Motor neuron (in vitro differentiated cells): ENCODE results near the gene PIP4K2C. TPM values are rescaled to one million over a fixed set of nuclear protein-coding genes. Genes with fewer than 3 reads are reported as not detected.

Source experiments
- total RNA-seq, 8 experiments: library from RNA; unstranded; fragments of 300-600 nt; gene quantifications; 2 replicates each; pipeline versions ENCODE4 v1.2.3 to v1.2.4, GENCODE V29; 2022

The PIP4K2C gene
- total RNA-seq, 8 experiments from 2014 or later, result 12.5 to 29.4 (median 21.4) TPM

Other genes with a start within 250 kb of the PIP4K2C start
- 10 to 100 TPM; 14.7 to 75.2 (median 31.6) TPM for gene R3HDM2, start 160.1 kb upstream of the PIP4K2C start, total RNA-seq
- gene INHBC, start 156.4 kb upstream of the PIP4K2C start, total RNA-seq, result under 1 TPM; 0.14 to 0.85 (median 0.22) TPM
- gene INHBE, start 135.9 kb upstream of the PIP4K2C start, total RNA-seq, result 10 to 100 TPM in 2 of 8 experiments, 1 to 10 TPM in 3, under 1 TPM in 3; 0.41 to 19.9 (median 2.6) TPM
- 1 to 10 TPM in 7 of 8 experiments, under 1 TPM in 1; 0.66 to 8.3 (median 3.2) TPM for gene GLI1, start 131.4 kb upstream of the PIP4K2C start, total RNA-seq
- gene ARHGAP9, start 111.3 kb upstream of the PIP4K2C start, total RNA-seq, result 1 to 10 TPM in 5 of 8 experiments, under 1 TPM in 3; 0.45 to 6.2 (median 2.0) TPM
- gene MARS1, start 103.1 kb upstream of the PIP4K2C start, total RNA-seq, result 100 to 1,000 TPM; 133 to 437 (median 224) TPM
- 100 to 1,000 TPM in 5 of 8 experiments, 10 to 100 TPM in 3; 31.9 to 244 (median 136) TPM for gene DDIT3, start 70.7 kb upstream of the PIP4K2C start, total RNA-seq
- gene MBD6, start 68.4 kb upstream of the PIP4K2C start, total RNA-seq, result 10 to 100 TPM in 4 of 8 experiments, 1 to 10 TPM in 4; 5.5 to 37.5 (median 9.7) TPM
- 100 to 1,000 TPM; 104 to 184 (median 161) TPM for gene DCTN2, start 44.0 kb upstream of the PIP4K2C start, total RNA-seq
- 100 to 1,000 TPM in 1 of 8 experiments, 10 to 100 TPM in 4, 1 to 10 TPM in 2, under 1 TPM in 1; 0.91 to 111 (median 60.5) TPM for gene KIF5A, start 41.1 kb upstream of the PIP4K2C start, total RNA-seq
- 10 to 100 TPM in 7 of 8 experiments, 1 to 10 TPM in 1; 2.8 to 79.9 (median 62.7) TPM for gene DTX3, start 13.6 kb downstream of the PIP4K2C start, total RNA-seq
- gene ARHGEF25, start 20.2 kb downstream of the PIP4K2C start, total RNA-seq, result 10 to 100 TPM; 16.1 to 28.5 (median 17.9) TPM
- gene B4GALNT1, start 42.0 kb downstream of the PIP4K2C start, total RNA-seq, result 10 to 100 TPM in 5 of 8 experiments, 1 to 10 TPM in 1, under 1 TPM in 2; 0.61 to 34.3 (median 19.4) TPM
- 100 to 1,000 TPM in 6 of 8 experiments, 10 to 100 TPM in 2; 94.0 to 297 (median 134) TPM for gene OS9, start 102.9 kb downstream of the PIP4K2C start, total RNA-seq
- 10 to 100 TPM in 4 of 8 experiments, 1 to 10 TPM in 2, under 1 TPM in 2; 0.31 to 13.8 (median 8.8) TPM for gene AGAP2, start 147.6 kb downstream of the PIP4K2C start, total RNA-seq
- 10 to 100 TPM; 19.8 to 38.6 (median 24.4) TPM for gene TSPAN31, start 153.8 kb downstream of the PIP4K2C start, total RNA-seq
- 100 to 1,000 TPM in 4 of 8 experiments, 10 to 100 TPM in 4; 43.4 to 146 (median 95.5) TPM for gene CDK4, start 161.1 kb downstream of the PIP4K2C start, total RNA-seq
- 10 to 100 TPM in 7 of 8 experiments, 1 to 10 TPM in 1; 1.7 to 23.0 (median 17.0) TPM for gene MARCHF9, start 163.9 kb downstream of the PIP4K2C start, total RNA-seq
- 1 to 10 TPM in 5 of 8 experiments, under 1 TPM in 3; 0.76 to 3.5 (median 1.6) TPM for gene CYP27B1, start 175.9 kb downstream of the PIP4K2C start, total RNA-seq
- 10 to 100 TPM in 7 of 8 experiments, 1 to 10 TPM in 1; 8.6 to 33.2 (median 15.8) TPM for gene METTL1, start 180.9 kb downstream of the PIP4K2C start, total RNA-seq
- 10 to 100 TPM in 3 of 8 experiments, 1 to 10 TPM in 5; 1.5 to 15.0 (median 6.6) TPM for gene EEF1AKMT3, start 181.4 kb downstream of the PIP4K2C start, total RNA-seq
- 10 to 100 TPM; 15.2 to 39.7 (median 24.3) TPM for gene TSFM, start 191.6 kb downstream of the PIP4K2C start, total RNA-seq
- 10 to 100 TPM in 1 of 8 experiments, 1 to 10 TPM in 7; 2.2 to 15.2 (median 4.5) TPM for gene AVIL, start 227.5 kb downstream of the PIP4K2C start, total RNA-seq